ENCODE data around the gene SCAMP5.

DNA sequence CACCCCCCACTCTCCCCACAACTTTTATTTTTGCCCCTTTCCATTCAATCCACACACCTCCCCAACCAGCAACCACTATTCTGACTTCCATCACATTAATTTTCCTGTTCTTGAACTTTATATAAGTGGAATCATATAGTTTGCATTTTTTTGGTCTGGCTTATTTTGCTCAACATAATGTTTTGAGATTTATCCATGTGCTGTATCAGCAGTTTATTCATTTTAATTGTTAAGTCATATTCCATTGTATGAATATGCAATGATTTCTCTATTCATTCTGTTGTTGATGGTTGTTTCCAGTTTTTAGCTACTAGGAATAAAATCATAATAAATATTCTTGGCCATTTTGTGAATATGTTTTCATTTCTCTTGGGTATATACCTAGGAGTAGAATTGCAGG is 5.8 kb upstream of the SCAMP5 start:
- TF ChIP-seq EZH2 (IDR thresholded peaks at IDR 0.05), result no peak
- TF ChIP-seq, protein P1, sequence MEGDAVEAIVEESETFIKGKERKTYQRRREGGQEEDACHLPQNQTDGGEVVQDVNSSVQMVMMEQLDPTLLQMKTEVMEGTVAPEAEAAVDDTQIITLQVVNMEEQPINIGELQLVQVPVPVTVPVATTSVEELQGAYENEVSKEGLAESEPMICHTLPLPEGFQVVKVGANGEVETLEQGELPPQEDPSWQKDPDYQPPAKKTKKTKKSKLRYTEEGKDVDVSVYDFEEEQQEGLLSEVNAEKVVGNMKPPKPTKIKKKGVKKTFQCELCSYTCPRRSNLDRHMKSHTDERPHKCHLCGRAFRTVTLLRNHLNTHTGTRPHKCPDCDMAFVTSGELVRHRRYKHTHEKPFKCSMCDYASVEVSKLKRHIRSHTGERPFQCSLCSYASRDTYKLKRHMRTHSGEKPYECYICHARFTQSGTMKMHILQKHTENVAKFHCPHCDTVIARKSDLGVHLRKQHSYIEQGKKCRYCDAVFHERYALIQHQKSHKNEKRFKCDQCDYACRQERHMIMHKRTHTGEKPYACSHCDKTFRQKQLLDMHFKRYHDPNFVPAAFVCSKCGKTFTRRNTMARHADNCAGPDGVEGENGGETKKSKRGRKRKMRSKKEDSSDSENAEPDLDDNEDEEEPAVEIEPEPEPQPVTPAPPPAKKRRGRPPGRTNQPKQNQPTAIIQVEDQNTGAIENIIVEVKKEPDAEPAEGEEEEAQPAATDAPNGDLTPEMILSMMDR (IDR thresholded peaks at IDR 0.05), result no peak
- no peak for TF ChIP-seq EZH2phosphoT487 (IDR thresholded peaks at IDR 0.05)
